Spleen (tissue), 7 donors: ENCODE data around the gene BIN1.

Source experiments
- POLR2A ChIP-seq, 3 donors: fragments of 450-650 bp; IDR thresholded peaks; one replicate each; pipeline ENCODE4 v1.5.1; 2017; ENCODE audit warnings: antibody characterized with exemption in 3 of 3, mild to moderate bottlenecking in 1 of 3
- POLR2AphosphoS5 ChIP-seq, 3 donors: sonication (generic); formaldehyde crosslinking; IDR thresholded peaks; one replicate each; pipeline ENCODE4 v1.5.1; 2017; ENCODE audit warnings: antibody characterized with exemption in 3 of 3
- TF ChIP-seq, protein P1 (sequence below), 11 experiments: fragments of 200-600 bp in 7 of 11; fragments of 450-650 bp in 4 of 11; sonication (generic) in 4 of 11; IDR thresholded peaks in 8 of 11; conservative IDR thresholded peaks in 3 of 11; 1 replicate in 7 of 11; 2 replicates in 4 of 11; pipeline versions ENCODE4 v1.4.0 to v1.8.0; 2016 to 2021; ENCODE audit warnings: antibody characterized with exemption in 11 of 11, inconsistent platforms in 4 of 11, mild to moderate bottlenecking in 1 of 11
- donor health status: DM: no; HTN: no; CAD: no; lungs with moderate emphysema.
- donor health status: DM: no; HTN: no; CAD: no.
- donor health status: DM: no; HTN: no; CAD: no.

- TF ChIP-seq POLR2A (IDR thresholded peaks at IDR 0.05) (peak in 2 of 3 donors; percentile 38 to 39), POLR2AphosphoS5 (IDR thresholded peaks at IDR 0.05) (peak; percentile 92 to 94 (median 93))
- TF ChIP-seq, protein P1, sequence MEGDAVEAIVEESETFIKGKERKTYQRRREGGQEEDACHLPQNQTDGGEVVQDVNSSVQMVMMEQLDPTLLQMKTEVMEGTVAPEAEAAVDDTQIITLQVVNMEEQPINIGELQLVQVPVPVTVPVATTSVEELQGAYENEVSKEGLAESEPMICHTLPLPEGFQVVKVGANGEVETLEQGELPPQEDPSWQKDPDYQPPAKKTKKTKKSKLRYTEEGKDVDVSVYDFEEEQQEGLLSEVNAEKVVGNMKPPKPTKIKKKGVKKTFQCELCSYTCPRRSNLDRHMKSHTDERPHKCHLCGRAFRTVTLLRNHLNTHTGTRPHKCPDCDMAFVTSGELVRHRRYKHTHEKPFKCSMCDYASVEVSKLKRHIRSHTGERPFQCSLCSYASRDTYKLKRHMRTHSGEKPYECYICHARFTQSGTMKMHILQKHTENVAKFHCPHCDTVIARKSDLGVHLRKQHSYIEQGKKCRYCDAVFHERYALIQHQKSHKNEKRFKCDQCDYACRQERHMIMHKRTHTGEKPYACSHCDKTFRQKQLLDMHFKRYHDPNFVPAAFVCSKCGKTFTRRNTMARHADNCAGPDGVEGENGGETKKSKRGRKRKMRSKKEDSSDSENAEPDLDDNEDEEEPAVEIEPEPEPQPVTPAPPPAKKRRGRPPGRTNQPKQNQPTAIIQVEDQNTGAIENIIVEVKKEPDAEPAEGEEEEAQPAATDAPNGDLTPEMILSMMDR (IDR thresholded peaks at IDR 0.05 in 8 of 11, conservative IDR thresholded peaks at IDR 0.05 in 3 of 11), result peak in 1 of 11 experiments; percentile 5
Observed at GRCh38 chr2:127081826-127082633, 24.9 kb downstream of the BIN1 start.
